HG02678 (cell line): ENCODE data around the gene AKAP8L.

Experiments
- ATAC-seq: cut with Tn5 transposase; IDR thresholded peaks from one replicate; pipeline ENCODE4 v1.9.1; 2021; ENCODE audit warnings: mild to moderate bottlenecking, moderate library complexity; ENCODE audit not compliant: unreplicated experiment

The AKAP8L gene

DNA sequence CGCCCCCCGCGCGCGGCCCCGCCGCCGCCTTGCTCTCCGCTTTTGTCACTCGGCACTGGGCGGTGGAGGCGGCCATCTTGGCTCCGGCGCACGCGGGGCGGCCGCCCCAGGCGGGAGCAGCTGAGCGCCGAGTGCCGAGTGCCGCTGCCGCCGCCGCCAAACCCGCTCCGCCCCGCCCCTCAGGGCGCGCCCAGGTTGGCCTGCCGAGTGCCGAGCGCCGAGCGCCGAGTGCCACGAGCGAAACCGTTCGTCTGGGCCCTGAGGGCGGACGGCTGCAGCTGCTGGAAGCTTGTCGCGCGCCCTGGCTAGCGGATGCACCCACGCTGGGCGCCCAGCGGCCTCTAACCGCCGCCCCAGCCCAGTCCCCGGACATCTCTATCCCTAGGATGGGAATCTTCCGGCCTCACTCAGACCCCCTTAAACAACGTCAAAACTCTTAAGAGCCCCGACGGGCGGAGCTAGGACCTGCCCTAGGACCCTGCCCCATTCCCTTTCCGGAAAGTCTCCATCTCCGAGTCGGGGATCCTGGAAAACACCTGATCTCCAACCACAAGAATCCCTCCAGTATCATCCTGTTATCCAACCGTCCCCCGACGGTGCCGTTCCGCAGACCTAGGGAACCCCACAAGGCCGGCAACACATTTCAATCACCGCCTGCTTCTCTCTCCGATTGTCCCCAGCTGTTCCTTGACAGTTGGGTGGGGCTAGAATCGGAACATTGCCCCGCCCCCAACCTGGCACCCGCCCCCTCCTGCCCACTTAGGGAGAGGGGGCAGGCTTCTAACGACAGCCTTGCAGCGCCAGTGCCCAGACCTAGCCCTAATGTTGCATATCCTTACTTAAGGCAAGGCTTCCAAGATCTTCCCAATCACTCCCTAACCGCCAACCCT is 14.1 kb upstream of the AKAP8L start:
- ATAC-seq, result peak; percentile 71

DNA sequence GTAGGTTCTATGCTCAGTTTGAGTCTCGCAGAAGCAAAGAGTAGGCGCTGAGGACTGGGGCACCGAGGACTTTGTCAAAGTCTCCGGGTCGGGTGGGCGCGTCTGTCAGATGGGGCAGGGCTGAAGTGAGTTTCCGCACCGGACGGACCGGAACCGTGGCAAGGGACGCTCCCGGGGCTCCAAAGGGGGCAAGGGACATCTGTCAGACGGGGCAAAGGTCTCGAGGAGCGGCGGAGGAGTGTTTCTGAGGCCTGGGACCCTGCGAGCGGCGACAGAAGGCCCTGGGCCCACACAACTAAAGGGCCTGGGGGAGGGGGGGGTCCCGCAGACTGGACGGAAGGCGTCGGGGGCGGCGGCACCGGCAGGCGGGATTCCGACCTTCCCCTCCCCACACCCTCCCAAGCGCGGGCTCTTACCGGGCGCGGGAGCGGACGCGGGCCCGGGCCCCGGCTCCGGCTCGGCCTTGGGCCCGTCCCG is 13.3 kb upstream of the AKAP8L start:
- ATAC-seq, result peak; percentile 7

DNA sequence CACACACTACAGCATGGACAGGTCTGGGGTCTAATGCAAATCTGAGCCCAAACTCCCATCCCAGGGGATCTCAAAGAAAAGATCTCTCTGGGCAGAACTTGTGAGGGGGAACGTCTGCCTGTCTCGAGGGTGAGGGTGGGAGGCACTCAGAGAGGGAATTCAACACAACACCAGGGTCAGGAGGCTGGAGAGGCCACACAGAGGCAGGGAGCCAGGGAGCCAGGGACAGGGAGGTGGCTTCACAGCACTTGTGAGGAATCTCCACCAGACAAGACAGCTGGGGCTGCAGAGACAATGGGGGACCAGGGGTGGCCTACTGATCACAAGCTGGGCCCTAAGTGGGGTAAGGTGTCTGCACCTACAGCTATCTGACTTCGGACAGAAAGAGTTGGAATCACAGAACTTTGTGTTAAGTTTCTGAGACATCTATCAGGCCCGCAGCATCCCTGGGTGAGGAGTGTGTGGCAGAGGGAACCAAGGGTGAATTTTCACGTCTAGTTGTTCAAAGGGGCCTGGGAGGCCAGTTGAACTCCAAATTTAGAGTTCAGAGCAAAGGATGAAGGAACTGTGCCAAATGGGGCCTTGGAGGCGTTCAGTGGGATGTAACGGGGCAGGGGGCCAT is 12.7 kb upstream of the AKAP8L start:
- no peak for ATAC-seq

DNA sequence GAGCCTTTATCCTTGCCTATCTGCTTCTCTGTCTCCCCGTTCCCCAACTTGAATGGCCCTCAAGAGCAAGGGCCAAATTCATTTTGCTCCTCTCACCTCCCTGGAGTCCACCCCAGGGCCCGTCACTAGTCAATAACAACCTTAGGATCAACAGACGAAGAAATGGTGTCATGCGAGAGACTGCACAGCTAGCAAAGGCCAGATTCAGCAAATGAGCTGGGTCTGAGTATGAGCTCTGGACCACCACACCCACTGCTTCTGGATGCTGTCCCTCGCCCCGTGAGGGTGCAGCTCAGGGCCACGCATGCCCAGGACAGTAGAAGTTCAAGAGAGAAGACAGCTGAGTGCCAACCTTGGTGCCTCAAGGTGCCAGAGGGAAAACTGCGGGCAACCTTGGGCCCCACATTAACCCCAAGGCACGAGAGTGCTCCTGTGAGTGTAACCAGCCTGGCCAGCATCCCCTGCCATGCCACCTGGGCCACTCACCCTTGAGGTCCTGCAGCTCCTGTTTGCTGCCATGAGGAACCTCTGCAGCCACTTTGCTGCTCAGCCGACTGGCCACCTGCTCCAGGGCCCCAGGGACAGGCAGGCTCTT is 11.8 kb upstream of the AKAP8L start:
- ATAC-seq, result no peak

DNA sequence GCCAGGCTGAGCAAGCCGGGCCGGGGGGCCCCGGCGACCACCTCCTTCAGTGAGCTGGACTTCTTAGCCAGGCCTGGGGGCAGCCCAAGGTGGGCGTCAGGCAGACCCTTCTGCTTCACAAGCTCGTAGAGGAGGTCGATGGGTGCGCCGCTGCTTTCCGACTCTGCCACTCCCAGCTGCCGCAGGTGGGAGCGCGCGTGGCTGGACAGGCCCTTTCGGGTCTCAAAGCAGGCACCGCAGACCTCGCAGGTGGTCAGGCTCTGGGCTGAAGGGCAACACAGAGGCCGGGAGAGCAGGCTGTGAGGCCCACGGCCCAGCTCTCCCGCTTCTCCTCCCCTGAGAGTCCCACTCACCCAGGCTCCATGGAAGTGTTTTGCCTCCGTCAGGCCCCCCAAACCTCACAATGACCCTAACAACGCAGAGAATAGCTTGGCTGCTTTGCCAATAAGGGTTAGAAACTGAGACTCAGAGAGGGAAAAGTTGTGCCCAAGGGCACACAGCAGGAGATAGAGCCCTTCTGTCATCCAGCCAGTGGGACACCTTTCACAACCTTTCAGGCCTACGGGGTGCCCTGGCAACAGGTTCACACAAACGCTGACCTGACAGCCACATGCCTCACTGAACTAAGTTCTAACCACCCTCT is 11.2 kb upstream of the AKAP8L start:
- ATAC-seq, result no peak

DNA sequence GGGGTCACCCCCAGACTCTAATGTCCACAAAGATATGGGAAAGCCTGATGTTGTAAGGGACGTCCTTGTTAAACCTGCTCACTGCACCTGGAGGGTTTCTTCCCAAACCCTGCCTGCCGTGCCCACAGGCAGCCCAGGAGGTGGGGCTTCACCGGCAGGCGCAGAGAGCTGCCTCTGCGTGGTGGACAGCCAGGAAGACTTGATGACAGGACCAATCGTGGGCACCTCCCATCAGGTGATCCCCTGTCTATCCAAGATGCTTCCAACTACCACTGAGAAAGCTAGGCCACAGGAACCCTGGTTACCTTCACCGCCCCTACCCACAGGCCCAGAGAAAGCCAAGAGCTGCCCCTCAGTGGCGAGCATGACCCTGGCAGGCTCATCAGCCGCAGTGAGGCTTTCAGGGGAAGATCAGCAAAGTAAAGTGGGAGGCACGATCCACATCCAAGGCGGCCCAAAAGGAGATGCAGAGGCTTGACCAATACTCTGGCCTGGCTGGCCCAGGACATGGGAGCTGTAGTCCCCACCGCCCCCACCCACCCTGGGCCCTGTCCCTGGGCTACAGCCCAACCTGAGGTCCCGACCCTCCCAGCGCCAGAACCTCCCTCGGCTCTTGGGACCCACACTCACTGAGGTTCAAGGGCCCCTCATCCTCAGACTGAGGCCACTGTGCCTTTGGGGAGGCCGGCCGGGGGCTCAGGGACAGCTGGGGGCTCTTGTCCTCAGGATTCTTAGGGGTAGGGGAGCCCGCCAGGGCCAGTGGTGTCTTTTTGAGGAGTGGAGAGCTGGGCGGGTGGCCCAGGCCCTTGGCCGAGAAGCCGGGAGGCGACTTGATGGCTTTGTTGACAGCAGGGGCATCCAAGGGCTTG is 10.4 kb upstream of the AKAP8L start:
- no peak for ATAC-seq

DNA sequence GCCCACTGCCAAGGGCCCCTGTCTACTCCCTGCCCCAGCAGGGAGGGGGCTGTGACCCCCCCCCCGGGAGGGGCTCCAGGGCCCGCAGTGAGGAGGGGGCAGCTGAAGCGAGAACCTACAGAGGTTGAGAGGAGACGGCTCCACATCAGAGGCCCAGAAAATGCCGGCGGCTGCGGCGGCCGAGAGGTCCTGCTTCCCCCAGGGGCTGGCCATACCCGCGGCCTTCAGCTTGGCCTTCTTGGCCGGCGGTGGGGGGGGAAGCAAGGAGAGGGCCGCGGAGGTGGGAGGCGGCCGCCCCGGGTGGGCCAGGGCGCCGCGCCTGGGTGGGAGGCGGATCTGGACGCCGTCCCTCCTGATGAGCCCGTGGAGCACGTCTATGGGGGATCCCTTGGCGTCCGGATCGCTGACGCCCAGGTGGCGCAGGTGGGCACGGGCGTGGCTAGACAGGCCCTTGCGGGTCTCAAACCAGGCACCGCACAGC is 9.2 kb upstream of the AKAP8L start:
- ATAC-seq, result no peak

DNA sequence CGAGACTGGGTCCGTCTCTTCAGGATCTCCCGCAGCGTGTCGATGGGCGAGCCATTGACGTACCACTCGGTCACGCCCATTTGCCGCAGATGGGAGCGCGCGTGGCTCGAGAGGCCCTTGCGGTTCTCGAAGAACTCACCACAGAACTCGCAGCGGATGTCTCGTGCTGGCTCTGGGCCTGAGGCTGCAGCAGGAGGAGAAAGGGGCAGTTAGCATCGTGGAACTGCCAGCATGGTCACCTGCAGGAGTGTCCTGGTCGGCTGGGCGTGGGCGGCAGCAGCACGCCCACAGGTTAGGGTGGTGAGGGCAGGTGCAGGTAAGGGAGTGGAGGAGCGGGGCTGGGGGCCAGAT is 8.5 kb upstream of the AKAP8L start:
- no peak for ATAC-seq

DNA sequence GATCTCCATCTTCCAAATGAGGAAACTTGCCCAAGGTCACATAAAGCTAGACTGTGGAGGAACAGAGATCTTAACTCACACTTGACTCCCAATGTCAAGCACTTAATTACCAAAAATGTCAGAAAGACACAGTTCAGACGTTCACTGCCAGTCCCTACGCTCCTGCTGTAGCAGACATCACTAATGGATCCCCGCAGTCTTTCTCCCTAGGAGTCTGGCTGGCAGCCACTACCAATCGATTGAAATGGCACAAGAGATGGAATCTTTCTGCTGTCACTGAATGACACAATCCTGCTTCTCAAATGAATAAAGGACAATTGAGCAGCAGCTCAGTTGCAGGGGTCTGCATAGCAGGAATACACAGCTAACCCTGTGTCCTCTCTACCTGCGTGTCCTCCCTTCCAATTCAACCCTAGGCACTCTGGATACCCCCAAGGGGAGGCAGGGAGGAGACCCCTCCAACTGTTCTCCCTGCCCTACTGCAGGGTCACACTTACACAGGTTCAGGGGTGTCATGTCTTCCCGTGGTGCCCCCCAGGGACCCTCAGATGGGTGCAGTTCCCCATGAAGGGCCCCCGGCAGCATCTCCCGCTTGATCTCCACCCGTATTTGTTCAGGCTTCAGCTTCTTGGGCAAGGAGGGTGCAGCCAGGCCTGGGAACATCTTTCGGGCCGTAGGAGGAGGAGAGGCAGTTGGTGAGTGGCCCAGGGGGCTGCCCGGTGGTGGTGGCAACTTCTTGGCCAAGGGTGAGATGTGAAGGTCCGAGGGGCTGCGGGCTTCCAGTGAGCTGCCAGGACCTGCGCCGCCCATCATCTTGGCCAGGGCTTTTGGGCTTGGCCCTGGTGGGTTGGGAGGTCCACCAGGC is 7.9 kb upstream of the AKAP8L start:
- no peak for ATAC-seq

DNA sequence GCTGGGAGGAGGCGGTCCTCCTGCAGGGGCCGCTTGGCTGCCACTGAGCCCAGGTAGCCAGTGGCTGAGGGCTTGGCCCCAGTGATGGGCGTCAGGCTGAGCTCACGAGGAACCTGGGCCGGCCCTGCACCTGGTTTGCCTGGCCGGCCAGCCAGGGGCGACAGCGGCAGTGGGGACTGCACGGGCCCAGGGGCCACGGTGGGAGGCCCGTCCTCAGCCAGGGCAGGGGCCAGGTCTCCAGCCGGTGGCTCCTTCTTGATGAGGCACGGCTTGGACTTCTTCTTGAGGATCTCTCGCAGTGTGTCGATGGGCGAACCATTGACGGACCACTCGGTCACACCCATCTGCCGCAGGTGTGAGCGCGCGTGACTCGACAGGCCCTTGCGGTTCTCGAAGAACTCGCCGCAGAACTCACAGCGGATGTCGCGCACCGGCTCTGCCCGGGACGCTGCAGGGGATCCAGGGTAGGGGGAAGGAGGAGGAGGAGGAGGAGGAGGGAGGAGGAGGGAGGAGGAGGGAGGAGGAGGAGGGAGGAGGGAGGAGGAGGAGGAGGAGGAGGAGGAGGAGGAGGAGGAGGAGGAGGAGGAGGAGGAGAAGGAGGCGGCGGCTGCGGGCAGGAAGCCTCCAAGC is 6.6 kb upstream of the AKAP8L start:
- ATAC-seq, result no peak

DNA sequence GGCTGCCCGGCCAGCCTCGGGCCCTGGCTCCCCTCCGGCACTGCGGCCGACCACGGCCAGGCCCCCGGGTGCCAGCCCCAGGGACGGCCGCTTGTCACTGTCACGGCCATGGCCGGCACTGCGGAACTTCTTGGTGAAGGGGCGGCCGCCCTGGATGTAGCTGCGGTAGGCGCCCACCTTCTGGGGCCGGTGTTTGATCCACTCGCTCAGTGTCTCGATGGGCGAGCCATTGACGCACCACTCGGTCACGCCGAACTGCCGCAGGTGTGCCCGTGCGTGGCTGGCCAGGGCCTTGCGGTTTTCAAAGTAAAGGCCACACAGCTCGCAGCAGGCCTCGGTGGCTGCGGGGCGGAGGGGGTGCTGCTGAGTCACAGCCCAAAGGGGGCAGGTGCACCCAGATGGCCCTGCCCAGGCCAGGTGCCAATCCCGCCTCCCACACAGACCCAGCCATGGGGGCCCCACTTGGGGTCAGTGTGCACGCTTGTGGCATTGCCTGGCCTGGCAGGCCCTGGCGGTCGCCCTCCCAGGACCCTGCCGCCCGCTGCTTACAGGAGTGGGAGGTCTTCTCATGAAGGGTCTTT is 6.0 kb upstream of the AKAP8L start:
- ATAC-seq, result no peak

DNA sequence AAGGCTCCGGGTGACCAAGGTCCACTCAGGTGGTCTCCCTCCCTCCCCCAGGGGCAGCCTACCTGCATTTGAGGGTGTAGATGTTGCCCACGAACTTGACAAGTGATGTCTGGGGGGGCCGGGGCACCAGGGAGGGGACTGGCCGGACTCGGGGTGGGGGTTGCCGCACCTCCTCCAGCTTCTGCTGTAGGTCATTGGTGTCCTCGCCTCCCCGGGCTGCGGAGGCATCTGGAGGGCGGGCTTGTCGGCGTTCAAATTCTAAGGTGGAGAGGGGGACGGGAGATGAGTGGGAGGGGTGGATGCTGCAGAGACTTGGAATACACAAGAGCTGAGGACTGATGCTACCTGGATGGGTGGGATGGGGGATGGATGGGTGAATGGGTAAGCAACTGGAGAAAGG is 5.3 kb upstream of the AKAP8L start:
- no peak for ATAC-seq

DNA sequence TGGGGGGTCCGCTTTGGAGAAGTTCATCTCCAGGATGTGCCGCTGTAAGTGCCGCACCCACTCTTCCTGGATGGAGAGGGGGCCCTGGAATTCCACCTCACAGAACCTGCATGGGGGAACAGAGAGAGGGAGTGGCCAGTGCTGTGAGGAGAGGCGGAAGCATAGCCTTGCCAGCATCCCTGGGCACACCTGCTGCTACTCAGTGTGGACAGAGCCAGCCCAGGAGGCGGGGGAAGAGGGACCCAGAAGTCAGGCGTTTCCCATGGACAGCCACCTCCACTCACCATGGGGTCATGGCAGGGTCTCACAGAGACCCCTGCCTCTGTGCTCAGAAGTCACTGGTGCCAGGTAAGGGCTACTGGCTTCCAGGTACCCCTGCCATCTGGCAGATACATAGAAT is 4.3 kb upstream of the AKAP8L start:
- ATAC-seq, result no peak

DNA sequence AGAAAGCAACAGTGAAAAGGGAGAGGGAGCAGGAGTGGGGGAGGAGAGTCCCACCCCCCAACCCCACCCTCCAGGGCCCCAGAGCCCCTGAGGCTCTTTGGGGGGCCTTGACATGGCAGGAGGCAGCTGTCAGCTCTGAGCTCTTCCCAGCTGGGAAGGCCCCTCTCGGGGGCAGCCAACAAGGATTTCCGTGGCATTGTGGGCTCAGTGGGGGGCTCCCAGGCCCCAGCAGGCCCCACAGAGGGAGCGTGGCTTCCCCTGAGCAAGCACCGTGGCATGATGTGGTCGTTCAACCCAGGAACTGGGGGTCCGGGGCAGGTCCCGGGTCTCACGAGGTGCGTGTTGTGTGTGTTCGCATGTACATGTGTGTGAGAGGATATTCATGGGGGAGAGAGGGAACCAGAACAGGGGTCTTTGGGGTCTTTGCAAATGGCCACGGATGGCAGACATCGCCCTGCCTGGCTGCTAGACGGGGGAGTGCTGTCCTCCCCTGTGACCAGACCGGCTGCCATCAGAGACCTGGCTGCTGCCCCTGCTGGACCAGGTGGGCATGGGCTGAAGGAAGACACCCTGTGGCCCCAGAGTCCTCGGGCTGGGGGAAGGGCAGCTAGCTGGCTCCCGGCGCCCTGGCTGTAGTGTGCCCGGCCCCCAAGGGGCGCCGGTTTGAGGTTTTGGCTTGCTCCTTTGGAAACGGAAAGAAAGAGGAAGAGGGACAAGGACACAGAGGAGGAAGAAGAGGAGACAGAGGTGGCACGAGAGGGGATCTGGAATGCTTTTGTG is 3.7 kb upstream of the AKAP8L start:
- no peak for ATAC-seq

DNA sequence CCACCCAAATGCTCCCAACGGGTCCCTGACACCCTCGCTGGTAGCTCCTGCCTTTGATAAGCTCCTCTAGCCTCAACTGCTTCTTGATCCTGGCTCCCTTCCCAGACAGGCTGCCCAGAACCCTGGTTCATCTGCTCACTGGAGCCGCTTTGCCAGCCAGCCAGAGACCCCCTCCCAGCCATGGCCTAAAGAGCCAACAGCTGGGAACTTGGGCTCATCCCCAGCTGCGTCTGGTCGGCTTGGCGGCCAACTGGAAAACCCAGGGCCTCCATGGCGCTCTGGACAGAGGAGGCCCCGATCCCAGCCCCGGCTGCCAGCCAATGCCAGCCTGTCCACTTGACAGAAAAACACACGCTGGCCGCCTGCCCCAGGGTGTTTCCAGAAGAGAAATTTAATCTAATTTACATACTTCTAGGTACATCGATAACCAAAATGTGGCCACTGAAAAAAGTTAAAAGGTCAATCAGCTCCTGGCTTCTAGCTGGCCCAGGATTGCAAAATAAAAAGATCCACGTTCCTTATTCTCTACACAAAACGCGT is 3.0 kb upstream of the AKAP8L start:
- no peak for ATAC-seq

DNA sequence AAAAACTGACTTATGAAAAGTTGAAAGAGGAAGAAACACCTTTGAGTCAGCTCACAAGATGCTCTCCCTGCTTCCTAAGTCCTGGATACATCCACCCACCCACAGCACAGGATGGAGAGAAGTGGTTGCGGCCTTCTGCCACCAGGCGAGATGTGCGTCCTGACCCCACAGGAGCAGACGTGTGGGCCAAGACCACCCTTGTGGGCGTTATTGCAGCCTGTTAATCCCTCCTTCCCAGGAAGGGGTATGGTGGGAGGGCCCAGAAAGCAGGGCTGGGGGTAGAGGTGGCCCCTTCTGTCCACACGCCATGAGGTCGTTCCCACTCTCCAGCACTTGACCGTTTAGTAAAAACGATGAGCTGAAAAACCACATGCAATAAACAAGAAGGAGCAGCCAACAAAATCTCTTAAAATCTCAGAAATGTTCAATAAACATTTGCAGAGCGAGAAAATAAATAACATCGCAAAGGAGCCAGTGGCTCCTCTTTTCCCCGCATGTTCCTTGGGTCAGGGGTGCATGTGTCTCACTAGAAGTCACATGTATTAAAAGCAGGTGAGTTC is 2.4 kb upstream of the AKAP8L start:
- no peak for ATAC-seq

DNA sequence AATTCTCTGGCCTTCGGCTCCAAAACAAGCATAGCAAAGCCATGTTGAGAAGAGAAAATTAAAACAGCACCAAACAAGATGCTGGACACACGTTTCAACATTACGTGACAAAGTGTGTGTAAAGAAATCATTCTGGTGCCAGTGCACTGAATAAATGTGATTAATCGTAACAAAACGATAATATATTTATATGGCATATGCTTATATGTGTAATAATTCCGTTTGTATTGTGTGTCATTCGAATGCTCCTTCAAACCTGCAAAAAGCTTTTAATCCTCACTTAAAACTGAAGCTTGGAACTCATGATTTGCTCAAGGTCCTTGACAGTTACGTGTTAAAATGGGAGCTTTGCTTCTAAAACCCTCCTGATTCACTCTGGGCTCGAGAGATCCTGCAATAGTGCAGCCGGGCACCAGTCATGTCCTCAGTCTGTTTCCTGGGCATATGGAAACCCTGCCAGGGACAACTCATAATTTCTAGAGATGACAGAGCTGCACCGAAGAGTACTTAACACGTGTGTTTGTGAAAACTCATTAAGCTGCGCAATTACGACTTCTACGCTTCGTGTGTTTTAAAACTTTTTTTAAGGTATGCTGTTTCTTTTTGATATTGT is 731 bp upstream of the AKAP8L start:
- no peak for ATAC-seq
